Suprapubic skin (tissue), 4 donors: ENCODE measurements around the gene ARHGAP19. TPM values are rescaled to one million over a fixed set of nuclear protein-coding genes. Genes with fewer than 3 reads are reported as not detected.
A peak's percentile ranks its signal among the peaks of the same experiment; 100 is the strongest.

Experiments
- DNase-seq, 2 donors: peaks; one replicate each; pipeline ENCODE4 v3.0.0-alpha.2; 2019; ENCODE audit warnings: low spot score in 2 of 2
- H3K27ac ChIP-seq: fragments of 200-600 bp; sonication (generic); one replicate; pipeline ENCODE4 v1.5.1; 2019
- H3K27me3 ChIP-seq: fragments of 200-600 bp; sonication (generic); one replicate; pipeline ENCODE4 v1.5.1; 2019
- H3K36me3 ChIP-seq: fragments of 200-600 bp; sonication (generic); one replicate; pipeline ENCODE4 v1.5.1; 2019
- H3K4me1 ChIP-seq: fragments of 200-600 bp; sonication (generic); one replicate; pipeline ENCODE4 v1.5.1; 2019
- H3K4me3 ChIP-seq: fragments of 200-600 bp; sonication (generic); one replicate; pipeline ENCODE4 v1.5.1; 2019; ENCODE audit warnings: mild to moderate bottlenecking
- H3K9me3 ChIP-seq: fragments of 200-600 bp; sonication (generic); one replicate; pipeline ENCODE4 v1.5.1; 2019
- EP300 ChIP-seq: sonication (generic); formaldehyde crosslinking; IDR thresholded peaks from one replicate; pipeline ENCODE4 v1.6.1; 2017; ENCODE audit warnings: antibody characterized with exemption
- POLR2A ChIP-seq, 2 donors: fragments of 450-650 bp; IDR thresholded peaks; one replicate each; pipeline ENCODE4 v1.6.1; 2017; ENCODE audit warnings: antibody characterized with exemption in 2 of 2, mild to moderate bottlenecking in 2 of 2, moderate library complexity in 2 of 2
- POLR2AphosphoS5 ChIP-seq, 3 donors: sonication (generic); formaldehyde crosslinking; IDR thresholded peaks; one replicate each; pipeline ENCODE4 v1.6.1; 2017; ENCODE audit warnings: antibody characterized with exemption in 3 of 3
- WGBS: methylation state at CpG from one replicate; pipeline ENCODE4 v1.1.5; 2018; 5-methylcytosine and 5-hydroxymethylcytosine counted together
- total RNA-seq, 4 donors: library from RNA; depleted of rRNA; stranded (reverse); fragments of >200 nt; gene quantifications; one replicate each; pipeline ENCODE4 v1.1.0, GENCODE V29; 2016
- TF ChIP-seq, protein P1 (sequence below), 2 donors: fragments of 200-600 bp in 1 of 2; fragments of 450-650 bp in 1 of 2; sonication (generic) in 1 of 2; IDR thresholded peaks; one replicate each; pipeline ENCODE4 v1.5.1; 2016 to 2019; ENCODE audit warnings: antibody characterized with exemption in 2 of 2, mild to moderate bottlenecking in 1 of 2, moderate library complexity in 1 of 2

Gene ARHGAP19, protein sequence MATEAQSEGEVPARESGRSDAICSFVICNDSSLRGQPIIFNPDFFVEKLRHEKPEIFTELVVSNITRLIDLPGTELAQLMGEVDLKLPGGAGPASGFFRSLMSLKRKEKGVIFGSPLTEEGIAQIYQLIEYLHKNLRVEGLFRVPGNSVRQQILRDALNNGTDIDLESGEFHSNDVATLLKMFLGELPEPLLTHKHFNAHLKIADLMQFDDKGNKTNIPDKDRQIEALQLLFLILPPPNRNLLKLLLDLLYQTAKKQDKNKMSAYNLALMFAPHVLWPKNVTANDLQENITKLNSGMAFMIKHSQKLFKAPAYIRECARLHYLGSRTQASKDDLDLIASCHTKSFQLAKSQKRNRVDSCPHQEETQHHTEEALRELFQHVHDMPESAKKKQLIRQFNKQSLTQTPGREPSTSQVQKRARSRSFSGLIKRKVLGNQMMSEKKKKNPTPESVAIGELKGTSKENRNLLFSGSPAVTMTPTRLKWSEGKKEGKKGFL
- 10 to 100 TPM in 3 of 4 donors, 1 to 10 TPM in 1; 8.0 to 12.8 (median 11.2) TPM for total RNA-seq

DNA sequence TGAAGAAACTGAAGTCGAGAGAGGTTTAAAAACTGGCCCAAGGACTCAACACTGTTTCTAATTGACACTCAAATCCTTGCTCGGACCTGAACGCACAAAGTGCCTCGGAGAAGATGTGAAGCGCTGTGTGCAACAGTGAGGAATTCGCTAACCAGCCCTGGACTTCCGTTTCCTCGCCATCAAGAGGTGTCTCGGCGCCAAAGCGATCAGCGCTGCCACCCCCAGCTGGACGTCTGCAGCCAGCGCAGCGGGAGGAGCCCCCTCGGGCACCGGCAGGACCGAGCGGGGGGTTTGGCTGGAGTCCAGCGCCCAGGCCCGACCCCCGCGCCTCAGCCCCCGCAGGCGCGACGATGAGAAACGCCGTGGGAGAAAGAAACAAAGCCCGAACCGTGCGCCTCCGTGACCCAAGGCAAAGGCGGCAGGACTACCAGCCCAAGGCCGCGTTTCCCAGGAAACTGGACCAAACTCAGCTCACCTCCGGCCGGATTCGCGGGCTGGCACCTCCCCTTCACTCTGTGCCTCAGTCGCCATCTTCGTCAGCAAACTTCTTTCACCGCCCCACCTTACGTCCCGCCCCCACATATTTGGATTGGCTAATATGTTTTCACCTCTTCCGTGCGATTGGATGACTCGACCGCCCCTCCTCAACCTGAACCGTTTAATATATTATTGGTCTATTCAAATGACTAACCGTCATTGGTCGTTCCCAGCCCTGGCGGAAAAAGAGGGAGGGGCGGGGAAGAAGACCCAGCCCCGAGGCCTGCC lies at the start of gene ARHGAP19:
ARHGAP19 (minus strand) TSS at position 541 of the 765 bp plus-strand sequence; CDS start at position 531, 10 bp downstream.
- Histone ChIP-seq H3K4me3 (peak within 1 kb of the TSS; percentile 97), H3K27me3 (no peaks in the 10 kb centered on the region), H3K36me3 (peaks cover 4% of the 10 kb centered on the region), H3K4me1 (peaks cover 7% of the 10 kb centered on the region), H3K27ac (peak within 1 kb of the TSS; percentile 93), H3K9me3 (no peaks in the 10 kb centered on the region)
- DNase-seq = peak; percentile 98
- WGBS = under 1% methylated on average over 35 of the region's 55 CpGs
- no peak for TF ChIP-seq POLR2A (IDR thresholded peaks at IDR 0.05)
- no peak for TF ChIP-seq POLR2AphosphoS5 (IDR thresholded peaks at IDR 0.05)
- TF ChIP-seq EP300 = no peak
- TF ChIP-seq, protein P1, sequence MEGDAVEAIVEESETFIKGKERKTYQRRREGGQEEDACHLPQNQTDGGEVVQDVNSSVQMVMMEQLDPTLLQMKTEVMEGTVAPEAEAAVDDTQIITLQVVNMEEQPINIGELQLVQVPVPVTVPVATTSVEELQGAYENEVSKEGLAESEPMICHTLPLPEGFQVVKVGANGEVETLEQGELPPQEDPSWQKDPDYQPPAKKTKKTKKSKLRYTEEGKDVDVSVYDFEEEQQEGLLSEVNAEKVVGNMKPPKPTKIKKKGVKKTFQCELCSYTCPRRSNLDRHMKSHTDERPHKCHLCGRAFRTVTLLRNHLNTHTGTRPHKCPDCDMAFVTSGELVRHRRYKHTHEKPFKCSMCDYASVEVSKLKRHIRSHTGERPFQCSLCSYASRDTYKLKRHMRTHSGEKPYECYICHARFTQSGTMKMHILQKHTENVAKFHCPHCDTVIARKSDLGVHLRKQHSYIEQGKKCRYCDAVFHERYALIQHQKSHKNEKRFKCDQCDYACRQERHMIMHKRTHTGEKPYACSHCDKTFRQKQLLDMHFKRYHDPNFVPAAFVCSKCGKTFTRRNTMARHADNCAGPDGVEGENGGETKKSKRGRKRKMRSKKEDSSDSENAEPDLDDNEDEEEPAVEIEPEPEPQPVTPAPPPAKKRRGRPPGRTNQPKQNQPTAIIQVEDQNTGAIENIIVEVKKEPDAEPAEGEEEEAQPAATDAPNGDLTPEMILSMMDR (IDR thresholded peaks at IDR 0.05) = no peak

DNA sequence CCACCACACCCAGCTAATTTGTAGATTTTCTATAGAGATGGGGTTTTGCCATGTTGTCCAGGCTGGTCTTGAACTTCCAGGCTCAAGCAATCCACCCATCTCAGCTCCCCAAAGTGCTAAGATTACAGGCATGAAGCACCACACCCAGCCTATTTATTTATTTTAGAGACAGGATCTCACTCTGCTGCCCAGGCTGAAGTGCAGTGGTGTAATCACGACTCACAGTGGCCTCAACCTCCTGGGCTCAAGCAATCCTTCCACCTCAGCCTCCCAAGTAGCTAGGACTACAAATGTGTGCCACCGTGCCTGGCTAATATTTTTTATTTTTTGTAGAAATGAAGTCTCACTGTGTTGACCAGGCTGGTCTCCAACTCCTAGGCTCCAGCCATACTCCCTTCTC lies 49.0 kb upstream of the ARHGAP19 start:
- Histone ChIP-seq H3K9me3 (no peaks in the 10 kb centered on the region), H3K4me1 (peaks cover 19% of the 10 kb centered on the region), H3K36me3 (no peaks in the 10 kb centered on the region), H3K27me3 (no peaks in the 10 kb centered on the region), H3K4me3 (no peak overlapping the region), H3K27ac (no peak overlapping the region)
- 65% methylated on average over 2 of the region's 2 CpGs for WGBS
- DNase-seq = no peak
- TF ChIP-seq POLR2A (IDR thresholded peaks at IDR 0.05) (no peak), POLR2AphosphoS5 (IDR thresholded peaks at IDR 0.05) (no peak), EP300 (no peak)
- TF ChIP-seq, protein P1 (IDR thresholded peaks at IDR 0.05) = no peak

DNA sequence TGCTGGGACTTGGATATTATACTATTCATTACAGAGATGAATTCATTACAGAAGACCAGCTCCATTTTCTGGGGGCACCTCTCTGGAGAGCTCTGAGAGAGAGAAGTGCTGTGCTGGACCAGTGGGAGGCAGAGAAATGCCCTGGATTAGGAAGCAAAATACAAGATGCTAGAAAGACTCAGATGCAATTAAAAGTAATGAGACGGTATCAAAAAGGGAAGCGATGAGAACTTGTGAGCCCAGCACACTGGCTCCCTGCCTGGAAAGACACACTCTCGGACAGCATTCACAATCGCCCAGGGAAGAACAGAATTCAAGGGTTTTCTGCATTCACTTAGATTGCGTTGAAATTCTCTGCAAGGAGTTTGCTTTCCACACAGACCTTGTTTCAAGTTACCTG lies 45.6 kb upstream of the ARHGAP19 start:
- TF ChIP-seq POLR2AphosphoS5 (IDR thresholded peaks at IDR 0.05) = no peak
- no peak for TF ChIP-seq EP300
- TF ChIP-seq POLR2A (IDR thresholded peaks at IDR 0.05) = no peak
- TF ChIP-seq, protein P1 (IDR thresholded peaks at IDR 0.05) = no peak
- Histone ChIP-seq H3K4me1 (peaks cover 35% of the 10 kb centered on the region), H3K27ac (peak overlapping the region; percentile 98), H3K36me3 (no peaks in the 10 kb centered on the region), H3K27me3 (no peaks in the 10 kb centered on the region), H3K4me3 (no peak overlapping the region), H3K9me3 (no peaks in the 10 kb centered on the region)
- no peak for DNase-seq
- WGBS = 37% methylated on average over 5 of the region's 5 CpGs

DNA sequence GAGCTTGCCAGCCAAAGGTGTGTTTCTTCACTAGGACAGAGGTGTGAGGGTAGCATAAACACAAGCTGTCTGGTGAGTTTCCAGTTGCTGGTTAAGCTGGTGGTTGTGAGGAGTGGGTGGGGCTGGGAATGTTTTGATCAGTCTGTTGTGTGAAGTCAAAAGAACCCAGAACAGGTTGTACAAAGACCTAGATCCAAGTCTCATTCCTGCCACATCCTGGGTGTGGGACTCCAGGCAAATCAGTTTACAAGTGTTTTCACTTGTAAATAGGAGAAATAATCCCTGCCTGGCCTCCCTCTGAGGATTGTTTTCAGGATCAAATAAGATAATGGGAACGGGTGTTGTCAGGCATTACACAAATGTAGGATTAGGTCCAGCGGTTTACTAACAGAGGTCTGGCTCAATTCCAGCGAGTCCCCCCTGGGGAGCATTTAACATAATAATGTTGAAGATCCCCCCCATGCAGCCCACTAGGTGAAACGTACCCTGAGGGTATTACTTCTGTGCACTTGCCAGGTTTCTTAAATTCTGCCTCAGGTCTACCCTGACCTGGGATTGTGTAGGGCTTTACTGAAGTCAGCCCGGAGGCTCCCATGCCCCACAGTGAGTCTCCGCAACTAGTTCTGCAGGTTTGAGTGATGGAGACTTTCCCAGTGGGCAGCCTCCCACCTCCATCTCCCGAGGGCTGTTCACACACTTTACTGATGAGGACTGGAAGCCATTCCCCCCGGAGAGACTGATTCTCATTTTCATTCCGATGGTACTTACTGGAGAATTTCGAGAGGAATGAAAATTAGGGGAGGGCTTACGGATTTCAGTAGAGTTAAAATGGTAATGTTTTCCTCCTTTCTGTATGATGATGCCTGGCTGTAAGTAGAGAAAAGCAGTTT lies 44.8 kb upstream of the ARHGAP19 start:
- Histone ChIP-seq H3K9me3 (no peaks in the 10 kb centered on the region), H3K36me3 (no peaks in the 10 kb centered on the region), H3K4me3 (peak overlapping the region; percentile 30), H3K27ac (peak overlapping the region; percentile 98), H3K27me3 (no peaks in the 10 kb centered on the region), H3K4me1 (peaks cover 43% of the 10 kb centered on the region)
- 21% methylated on average over 11 of the region's 11 CpGs for WGBS
- no peak for TF ChIP-seq POLR2A (IDR thresholded peaks at IDR 0.05)
- peak in 1 of 3 donors; percentile 38 for TF ChIP-seq POLR2AphosphoS5 (IDR thresholded peaks at IDR 0.05)
- TF ChIP-seq, protein P1 (IDR thresholded peaks at IDR 0.05) = no peak
- TF ChIP-seq EP300 = no peak
- DNase-seq = peak in 1 of 2 donors; percentile 80
